RPMI8226 (cell line): ENCODE measurements around the gene PRPSAP2.
A peak's percentile ranks its signal among the peaks of the same experiment; 100 is the strongest.
"Not testable (repeated sequence)": the region's sequence is repeated elsewhere in the genome, so short reads cannot be mapped to it uniquely, and the experiment has no call there.

ENCODE experiments used
- DNase-seq: peaks from one replicate; pipeline ENCODE4 v3.0.0-alpha.2; 2015

PRPSAP2 gene

GRCh38 chr17:18947866-18948265 lies 89.9 kb downstream of the PRPSAP2 start:
- no peak for DNase-seq

- DNase-seq, result no peak
Measured at GRCh38 chr17:18948476-18949006, 90.6 kb downstream of the PRPSAP2 start.

GRCh38 chr17:18949566-18949965 lies 91.6 kb downstream of the PRPSAP2 start:
- DNase-seq, result no peak

- no peak for DNase-seq
Measured at GRCh38 chr17:18950346-18950745, 92.4 kb downstream of the PRPSAP2 start.

- no peak for DNase-seq
Measured at GRCh38 chr17:18950944-18951905, 93.3 kb downstream of the PRPSAP2 start.

GRCh38 chr17:18951941-18952842 lies 94.3 kb downstream of the PRPSAP2 start, which contains the start of gene SLC5A10:
TSS of gene SLC5A10 (plus strand) at chr17:18952165. CDS start at chr17:18952206, 41 bp downstream.
- no peak for DNase-seq

GRCh38 chr17:18953231-18953728 lies 95.3 kb downstream of the PRPSAP2 start:
- DNase-seq, result no peak

GRCh38 chr17:18954321-18954720 lies 96.4 kb downstream of the PRPSAP2 start:
- DNase-seq, result no peak

- no peak for DNase-seq
Measured at GRCh38 chr17:18955009-18955408, 97.1 kb downstream of the PRPSAP2 start.

- DNase-seq, result not testable (repeated sequence)
Measured at GRCh38 chr17:18956021-18956420, 98.1 kb downstream of the PRPSAP2 start.

- no peak for DNase-seq
Measured at GRCh38 chr17:18956581-18956980, 98.7 kb downstream of the PRPSAP2 start.

GRCh38 chr17:18957831-18958230 lies 99.9 kb downstream of the PRPSAP2 start:
- no peak for DNase-seq

- no peak for DNase-seq
Measured at GRCh38 chr17:18958611-18959010, 100.7 kb downstream of the PRPSAP2 start.

GRCh38 chr17:18959071-18959844 lies 101.3 kb downstream of the PRPSAP2 start:
- DNase-seq, result no peak

- no peak for DNase-seq
Measured at GRCh38 chr17:18959845-18960240, 101.9 kb downstream of the PRPSAP2 start.

- DNase-seq, result no peak
Measured at GRCh38 chr17:18960241-18960665, 102.3 kb downstream of the PRPSAP2 start.

- DNase-seq, result peak; percentile 78
Measured at GRCh38 chr17:18960803-18961511, 103.0 kb downstream of the PRPSAP2 start.

- DNase-seq, result no peak
Measured at GRCh38 chr17:18961634-18962493, 103.9 kb downstream of the PRPSAP2 start.

GRCh38 chr17:18962494-18962815 lies 104.5 kb downstream of the PRPSAP2 start:
- no peak for DNase-seq
